ENCODE data around the gene WTIP. TPM values are rescaled to one million over a fixed set of nuclear protein-coding genes. Genes with fewer than 3 reads are reported as not detected.
"Not testable (repeated sequence)": the region's sequence is repeated elsewhere in the genome, so short reads cannot be mapped to it uniquely, and the experiment has no call there.

WTIP gene
- total and polyA plus RNA-seq, 5 donors, result 8.2 to 20.1 (median 17.2) TPM

- Histone ChIP-seq H3K27ac (ENCODE audit: low read length) (no peak overlapping the region), H3K4me3 (ENCODE audit: low read length) (no peak overlapping the region), H3K27me3 (ENCODE audit: control insufficient read depth, insufficient read depth) (no peaks in the 10 kb centered on the region), H3K9me3 (ENCODE audit: control insufficient read depth, low read length) (no peaks in the 10 kb centered on the region), H3K4me1 (ENCODE audit: control insufficient read depth, insufficient read depth, low read length) (peaks cover 11% of the 10 kb centered on the region)
- DNase-seq, result no peak
- intact Hi-C loops (cut with DNase I), result no loop called here
- ATAC-seq, result no peak
- 85% methylated on average over 2 of the region's 2 CpGs for WGBS
Measured at GRCh38 chr19:34459614-34460013, 21.9 kb upstream of the WTIP start.

GRCh38 chr19:34461375-34462100 lies 20.0 kb upstream of the WTIP start:
- intact Hi-C loops (cut with DNase I), result no loop called here
- WGBS, result 59% methylated on average over 5 of the region's 5 CpGs
- no peak for DNase-seq
- Histone ChIP-seq H3K4me3 (ENCODE audit: low read length) (no peak overlapping the region), H3K9me3 (ENCODE audit: control insufficient read depth, low read length) (no peaks in the 10 kb centered on the region), H3K27ac (ENCODE audit: low read length) (peak overlapping the region; percentile 77), H3K27me3 (ENCODE audit: control insufficient read depth, insufficient read depth) (no peaks in the 10 kb centered on the region), H3K4me1 (ENCODE audit: control insufficient read depth, insufficient read depth, low read length) (peaks cover 11% of the 10 kb centered on the region)
- peak; percentile 70 to 84 for ATAC-seq

GRCh38 chr19:34464785-34465184 lies 16.8 kb upstream of the WTIP start:
- ATAC-seq; intact Hi-C loops (cut with DNase I); H3K27me3 ChIP-seq (ENCODE audit: control insufficient read depth, insufficient read depth); DNase-seq; H3K27ac ChIP-seq (ENCODE audit: low read length); H3K9me3 ChIP-seq (ENCODE audit: control insufficient read depth, low read length); H3K4me3 ChIP-seq (ENCODE audit: low read length): not testable (repeated sequence)
- 94% methylated on average over 4 of the region's 4 CpGs for WGBS
- H3K4me1 ChIP-seq (ENCODE audit: control insufficient read depth, insufficient read depth, low read length), result peaks cover 11% of the 10 kb centered on the region

GRCh38 chr19:34468409-34468808 lies 13.1 kb upstream of the WTIP start:
- Histone ChIP-seq H3K4me3 (ENCODE audit: low read length) (no peak overlapping the region), H3K4me1 (ENCODE audit: control insufficient read depth, insufficient read depth, low read length) (no peaks in the 10 kb centered on the region), H3K27ac (ENCODE audit: low read length) (no peak overlapping the region), H3K27me3 (ENCODE audit: control insufficient read depth, insufficient read depth) (no peaks in the 10 kb centered on the region), H3K9me3 (ENCODE audit: control insufficient read depth, low read length) (no peaks in the 10 kb centered on the region)
- no peak for DNase-seq
- WGBS, result 69% methylated on average over 1 of the region's 1 CpG
- peak in 1 of 2 donors; percentile 24 for ATAC-seq
- intact Hi-C loops (cut with DNase I), result no loop called here

- ATAC-seq; H3K27ac ChIP-seq (ENCODE audit: low read length); H3K9me3 ChIP-seq (ENCODE audit: control insufficient read depth, low read length); H3K27me3 ChIP-seq (ENCODE audit: control insufficient read depth, insufficient read depth); H3K4me1 ChIP-seq (ENCODE audit: control insufficient read depth, insufficient read depth, low read length); H3K4me3 ChIP-seq (ENCODE audit: low read length); intact Hi-C loops (cut with DNase I); DNase-seq: not testable (repeated sequence)
- 74% methylated on average over 5 of the region's 5 CpGs for WGBS
Measured at GRCh38 chr19:34469026-34469425, 12.5 kb upstream of the WTIP start.

GRCh38 chr19:34471906-34472700 lies 9.5 kb upstream of the WTIP start:
- ATAC-seq (no peak), DNase-seq (no peak)
- no peak overlapping the region for H3K4me3 ChIP-seq (ENCODE audit: low read length)
- H3K27me3 ChIP-seq (ENCODE audit: control insufficient read depth, insufficient read depth), result no peaks in the 10 kb centered on the region
- H3K9me3 ChIP-seq (ENCODE audit: control insufficient read depth, low read length), result no peaks in the 10 kb centered on the region
- 79% methylated on average over 8 of the region's 8 CpGs for WGBS
- intact Hi-C loops (cut with DNase I), result no loop called here
- H3K4me1 ChIP-seq (ENCODE audit: control insufficient read depth, insufficient read depth, low read length), result no peaks in the 10 kb centered on the region
- H3K27ac ChIP-seq (ENCODE audit: low read length), result no peak overlapping the region

- Histone ChIP-seq H3K4me3 (ENCODE audit: low read length) (no peak overlapping the region), H3K27ac (ENCODE audit: low read length) (no peak overlapping the region), H3K27me3 (ENCODE audit: control insufficient read depth, insufficient read depth) (no peaks in the 10 kb centered on the region), H3K4me1 (ENCODE audit: control insufficient read depth, insufficient read depth, low read length) (no peaks in the 10 kb centered on the region), H3K9me3 (ENCODE audit: control insufficient read depth, low read length) (no peaks in the 10 kb centered on the region)
- 81% methylated on average over 4 of the region's 4 CpGs for WGBS
- ATAC-seq (no peak), DNase-seq (no peak)
- intact Hi-C loops (cut with DNase I), result no loop called here
Measured at GRCh38 chr19:34474233-34474989, 7.1 kb upstream of the WTIP start.

- DNase-seq (no peak), ATAC-seq (peak; percentile 32 to 64)
- Histone ChIP-seq H3K27me3 (ENCODE audit: control insufficient read depth, insufficient read depth) (no peaks in the 10 kb centered on the region), H3K27ac (ENCODE audit: low read length) (peak overlapping the region; percentile 27), H3K4me3 (ENCODE audit: low read length) (no peak overlapping the region), H3K9me3 (ENCODE audit: control insufficient read depth, low read length) (no peaks in the 10 kb centered on the region), H3K4me1 (ENCODE audit: control insufficient read depth, insufficient read depth, low read length) (no peaks in the 10 kb centered on the region)
- intact Hi-C loops (cut with DNase I), result no loop called here
- WGBS, result 50% methylated on average over 9 of the region's 9 CpGs
Measured at GRCh38 chr19:34475026-34475974, 6.3 kb upstream of the WTIP start.

- Histone ChIP-seq H3K27me3 (ENCODE audit: control insufficient read depth, insufficient read depth) (no peaks in the 10 kb centered on the region), H3K4me1 (ENCODE audit: control insufficient read depth, insufficient read depth, low read length) (no peaks in the 10 kb centered on the region), H3K4me3 (ENCODE audit: low read length) (no peak overlapping the region), H3K27ac (ENCODE audit: low read length) (no peak overlapping the region), H3K9me3 (ENCODE audit: control insufficient read depth, low read length) (no peaks in the 10 kb centered on the region)
- intact Hi-C loops (cut with DNase I), result no loop called here
- no peak for DNase-seq
- 92% methylated on average over 5 of the region's 5 CpGs for WGBS
- no peak for ATAC-seq
Measured at GRCh38 chr19:34475975-34476594, 5.5 kb upstream of the WTIP start.

GRCh38 chr19:34478496-34478895 lies 3.1 kb upstream of the WTIP start:
- H3K27ac ChIP-seq (ENCODE audit: low read length); H3K9me3 ChIP-seq (ENCODE audit: control insufficient read depth, low read length); DNase-seq; H3K4me1 ChIP-seq (ENCODE audit: control insufficient read depth, insufficient read depth, low read length); H3K4me3 ChIP-seq (ENCODE audit: low read length); H3K27me3 ChIP-seq (ENCODE audit: control insufficient read depth, insufficient read depth); intact Hi-C loops (cut with DNase I); ATAC-seq: not testable (repeated sequence)
- WGBS, result 97% methylated on average over 4 of the region's 4 CpGs

Measured in right cardiac atrium (tissue), 5 donors.